ENCODE data around the gene NTNG1. TPM values are rescaled to one million over a fixed set of nuclear protein-coding genes. Genes with fewer than 3 reads are reported as not detected.

The NTNG1 gene
- total and polyA plus RNA-seq, 12 donors = 0.13 to 4.6 (median 2.8) TPM; not detected in 2

- WGBS, 4 donors = 24 to 33% (median 27%) methylated on average over 1 of the region's 1 CpG
- Histone ChIP-seq H3K27me3 (no peaks in the 10 kb centered on the region), H3K9me3 (replicated peaks in 1 of 3) (no peaks in the 10 kb centered on the region), H3K27ac (no peak overlapping the region), H3K36me3 (replicated peaks in 1 of 2) (no peaks in the 10 kb centered on the region), H3K4me3 (no peak overlapping the region), H3K4me1 (replicated peaks in 1 of 2) (no peaks in the 10 kb centered on the region)
- TF ChIP-seq CTCF (IDR thresholded peaks at IDR 0.05) = no peak
- no peak for TF ChIP-seq POLR2A (IDR thresholded peaks at IDR 0.05)
- DNase-seq = no peak
- intact Hi-C loops (cut with DNase I) = no loop called here
Observed at GRCh38 chr1:107276247-107276646, 135.4 kb downstream of the NTNG1 start.

GRCh38 chr1:107277022-107277421, 136.2 kb downstream of the NTNG1 start:
- H3K36me3 ChIP-seq (replicated peaks in 1 of 2) = no peaks in the 10 kb centered on the region
- peak in 5 of 7 donors; percentile 12 to 60 (median 15) for DNase-seq
- H3K9me3 ChIP-seq (replicated peaks in 1 of 3) = no peaks in the 10 kb centered on the region
- no peak overlapping the region for H3K4me3 ChIP-seq
- intact Hi-C loops (cut with DNase I) = no loop called here
- H3K4me1 ChIP-seq (replicated peaks in 1 of 2) = no peaks in the 10 kb centered on the region
- TF ChIP-seq CTCF (IDR thresholded peaks at IDR 0.05) (peak in 2 of 6 experiments; percentile 8 to 23), POLR2A (IDR thresholded peaks at IDR 0.05) (no peak)
- H3K27me3 ChIP-seq = no peaks in the 10 kb centered on the region
- H3K27ac ChIP-seq = no peak overlapping the region
- 23 to 28% (median 24%) methylated on average over 4 of the region's 4 CpGs for WGBS, 4 donors

GRCh38 chr1:107286125-107286524, 145.3 kb downstream of the NTNG1 start:
- no peak overlapping the region for H3K4me3 ChIP-seq
- intact Hi-C loops (cut with DNase I) = no loop called here
- no peaks in the 10 kb centered on the region for H3K4me1 ChIP-seq (replicated peaks in 1 of 2)
- TF ChIP-seq POLR2A (IDR thresholded peaks at IDR 0.05) = no peak
- TF ChIP-seq CTCF (IDR thresholded peaks at IDR 0.05) = no peak
- H3K36me3 ChIP-seq (replicated peaks in 1 of 2) = no peaks in the 10 kb centered on the region
- no peaks in the 10 kb centered on the region for H3K9me3 ChIP-seq (replicated peaks in 1 of 3)
- no peak overlapping the region for H3K27ac ChIP-seq
- 75 to 84% (median 83%) methylated on average over 4 of the region's 4 CpGs for WGBS, 4 donors
- no peak for DNase-seq
- no peaks in the 10 kb centered on the region for H3K27me3 ChIP-seq

- Histone ChIP-seq H3K4me1 (replicated peaks in 1 of 2) (no peaks in the 10 kb centered on the region), H3K4me3 (no peak overlapping the region), H3K9me3 (replicated peaks in 1 of 3) (no peaks in the 10 kb centered on the region), H3K27ac (no peak overlapping the region), H3K36me3 (replicated peaks in 1 of 2) (no peaks in the 10 kb centered on the region), H3K27me3 (no peaks in the 10 kb centered on the region)
- WGBS, 4 donors = 56 to 84% (median 75%) methylated on average over 5 of the region's 5 CpGs
- DNase-seq = no peak
- TF ChIP-seq CTCF (IDR thresholded peaks at IDR 0.05) = no peak
- intact Hi-C loops (cut with DNase I) = no loop called here
Observed at GRCh38 chr1:107291987-107292386, 151.1 kb downstream of the NTNG1 start.
